SKM-1 treated with dmso at 0.1 percent for 144 hours (cell line): Measurements from ENCODE around the gene LRTM2.

ENCODE experiments used
- DNase-seq: peaks from one replicate; lab custom pipeline; 2025; ENCODE audit not compliant: unreplicated experiment; lab: John Stamatoyannopoulos, UW

The LRTM2 gene

DNA sequence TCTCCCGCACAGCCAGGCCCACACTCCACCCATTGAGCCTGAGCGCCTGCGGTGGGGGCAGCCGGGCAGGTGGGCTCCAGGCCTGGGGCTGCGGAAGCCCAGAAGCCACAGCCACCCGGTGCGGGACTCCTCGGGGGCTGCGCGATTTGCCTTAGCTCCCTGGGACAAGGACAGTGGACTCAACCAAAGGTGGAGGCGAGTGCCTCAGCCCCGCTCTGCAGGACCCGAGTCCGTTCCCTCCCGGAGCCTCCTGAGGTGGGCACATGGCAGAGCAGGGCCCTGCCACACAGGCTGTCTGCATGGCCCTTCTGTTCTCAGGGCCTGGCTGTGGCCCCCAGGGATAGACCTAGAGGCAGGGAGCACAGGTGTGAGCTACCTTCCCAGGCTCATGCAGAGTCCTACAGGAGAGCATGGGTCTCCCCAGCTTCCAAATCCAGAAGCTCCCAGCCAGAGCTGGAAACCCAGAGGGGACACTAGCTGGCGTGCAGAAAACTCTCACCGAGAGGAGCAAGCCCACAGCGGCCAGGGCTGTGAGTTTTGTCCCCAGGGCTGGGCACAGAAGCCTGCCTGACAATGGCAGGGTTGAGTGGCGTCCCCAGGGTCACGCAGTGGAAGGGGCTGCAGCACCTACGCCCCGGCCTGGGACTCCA, 22.2 kb upstream of the LRTM2 start:
- DNase-seq, result no peak

DNA sequence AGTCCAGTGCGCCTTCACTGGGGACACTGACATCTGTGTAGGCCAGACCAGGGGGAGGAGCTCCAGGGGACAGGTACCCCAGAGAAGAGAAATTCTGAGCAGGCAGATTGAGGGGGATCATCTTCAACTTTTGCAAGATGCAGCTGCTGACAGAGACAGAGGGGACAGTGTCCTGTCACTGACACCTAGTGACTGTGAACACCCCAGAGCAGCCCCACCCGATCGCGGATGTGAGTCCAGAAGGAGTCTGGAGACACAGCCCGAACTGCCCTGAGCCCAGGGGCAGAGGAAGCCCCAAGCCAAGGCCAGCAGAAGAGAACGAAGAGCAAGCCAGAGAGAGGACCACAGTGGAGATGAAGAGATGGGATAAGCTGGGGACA, 21.7 kb upstream of the LRTM2 start:
- no peak for DNase-seq

DNA sequence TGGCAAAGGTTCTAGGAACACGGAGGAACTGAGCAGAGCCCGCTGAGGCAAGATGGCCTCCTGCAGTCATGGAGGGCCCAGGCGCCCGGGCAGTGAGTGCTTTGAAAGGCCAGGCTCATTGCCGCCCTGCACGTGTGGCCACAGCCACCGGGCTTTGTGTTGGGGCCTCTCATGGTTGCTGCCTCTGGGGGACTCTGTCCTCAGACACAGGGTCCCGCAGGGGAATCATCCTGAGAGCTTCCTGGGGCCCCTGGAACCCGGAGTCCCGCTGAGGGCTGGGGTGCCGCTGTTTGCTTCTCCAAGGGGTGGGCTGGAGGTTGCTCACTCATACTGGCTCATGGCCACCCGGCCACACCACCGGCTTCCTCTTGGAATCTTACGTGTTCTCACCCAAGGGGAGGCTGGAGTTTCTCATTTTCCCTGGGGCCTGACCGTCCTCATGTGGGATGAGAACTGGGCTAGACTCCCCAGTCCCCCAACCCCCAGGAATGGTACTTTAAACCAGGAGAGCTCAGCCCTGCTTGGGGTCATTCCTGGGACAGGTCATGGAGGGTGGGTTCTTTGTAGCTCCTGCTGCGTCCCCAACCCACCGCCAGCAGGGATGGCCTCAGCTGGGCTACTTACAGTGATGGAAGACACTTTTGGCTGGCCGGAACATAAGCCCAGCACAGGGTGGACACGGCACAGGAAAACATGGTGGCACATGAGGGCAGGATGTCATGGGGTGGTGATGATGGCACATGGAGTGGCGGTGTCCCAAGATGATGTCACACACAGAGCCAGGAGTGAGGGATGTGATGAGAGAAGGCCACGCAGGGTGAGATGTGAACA, 21.1 kb upstream of the LRTM2 start:
- DNase-seq, result no peak

DNA sequence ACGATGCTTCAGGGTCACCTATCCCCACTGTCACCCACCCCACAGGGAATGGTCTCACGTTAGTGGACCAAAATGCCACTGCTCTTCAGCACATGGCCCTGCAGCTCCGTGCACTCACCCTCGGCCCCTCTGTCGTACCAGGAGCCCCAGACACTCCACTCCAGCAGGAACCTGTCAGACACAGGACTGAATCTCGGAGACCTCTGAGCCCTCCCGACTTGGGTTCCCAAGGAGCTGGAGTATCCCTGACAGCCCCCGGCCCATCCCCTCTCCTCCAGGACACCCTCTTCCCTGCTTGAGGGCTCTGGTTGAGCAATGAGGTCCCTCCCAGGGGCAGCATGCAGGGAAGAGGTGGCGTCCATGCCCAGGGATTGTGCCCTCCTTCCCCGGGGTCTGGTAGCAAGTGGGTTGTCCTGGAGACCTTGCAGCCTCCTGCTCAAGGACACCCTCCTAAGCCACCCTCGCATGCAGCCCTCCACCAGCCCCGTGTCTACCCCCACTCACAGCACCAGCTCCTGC, 20.4 kb upstream of the LRTM2 start:
- DNase-seq, result no peak

DNA sequence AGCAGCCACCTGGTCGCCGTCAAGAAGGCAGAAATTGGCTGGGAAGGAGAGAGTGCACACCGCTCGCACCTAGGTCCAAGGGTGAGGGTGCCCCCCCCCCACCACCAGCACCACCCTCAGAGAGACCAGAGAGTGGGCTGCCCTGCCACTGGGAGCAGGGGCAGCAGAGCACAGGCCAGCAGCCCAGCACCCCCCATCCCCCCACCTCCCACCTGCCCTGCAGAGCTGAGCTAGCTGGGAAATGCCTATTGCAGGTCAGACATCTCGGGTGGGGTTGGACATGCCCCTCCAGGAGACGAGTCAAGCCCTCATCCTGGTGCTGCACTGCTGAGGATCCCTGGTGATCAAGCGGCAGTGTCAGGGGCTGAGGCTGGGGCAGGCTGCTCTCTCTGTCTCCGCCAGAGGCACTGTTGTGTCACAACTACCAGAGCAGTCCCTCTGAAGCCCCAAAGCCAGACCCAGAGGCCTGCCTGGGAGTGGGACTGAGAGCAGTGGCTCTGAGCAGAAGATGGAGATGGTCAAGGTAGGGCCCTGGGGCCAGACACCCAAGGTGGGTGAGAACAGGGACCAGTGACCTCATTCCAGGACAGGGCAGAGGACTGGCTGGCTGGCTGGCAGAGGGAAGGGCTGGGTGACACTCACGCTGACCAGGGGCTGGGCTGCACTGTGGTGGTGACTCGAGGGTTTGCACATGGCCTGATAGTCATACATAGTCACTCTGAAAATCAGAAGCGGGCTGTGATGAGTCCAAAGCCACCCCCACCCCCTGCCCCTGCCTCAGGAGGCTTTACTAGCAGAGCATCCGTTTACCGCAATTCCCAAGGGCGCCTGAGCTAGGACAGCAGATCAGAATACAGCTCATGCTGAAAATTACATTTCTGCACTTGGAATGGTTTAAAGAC, 19.7 kb upstream of the LRTM2 start:
- DNase-seq, result no peak

DNA sequence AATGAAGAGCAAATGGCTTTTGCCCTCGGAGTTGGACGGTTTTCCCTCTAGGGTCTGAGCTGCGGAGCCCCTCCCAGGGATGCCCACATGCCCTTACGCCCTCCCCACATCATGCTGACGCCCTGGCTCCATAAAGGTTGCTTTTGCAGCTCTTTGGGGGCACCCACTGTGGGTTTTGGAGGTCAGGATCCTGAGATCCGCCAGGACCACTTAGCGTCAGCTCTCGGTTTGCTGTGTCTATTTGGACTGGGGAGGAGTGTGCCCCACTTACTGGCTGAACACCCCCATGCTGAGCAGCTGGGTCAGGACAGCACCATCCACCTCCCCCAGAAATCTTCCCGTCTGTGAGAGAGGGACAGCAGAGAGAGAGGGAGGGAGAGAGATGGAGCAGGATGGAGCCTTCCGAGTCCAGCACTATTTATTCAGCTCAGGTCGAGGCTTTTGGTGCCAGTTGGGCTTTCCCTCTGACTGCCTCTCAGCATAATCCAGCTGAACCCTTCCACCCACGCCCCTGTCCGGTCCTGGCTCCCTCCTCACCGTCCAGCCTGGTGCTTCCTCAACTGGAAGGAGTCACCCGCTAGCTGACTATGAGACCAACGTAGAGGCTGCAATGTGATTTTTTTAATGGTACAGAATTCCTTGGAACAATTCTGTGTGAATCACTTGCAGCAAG, 18.9 kb upstream of the LRTM2 start:
- DNase-seq, result no peak

DNA sequence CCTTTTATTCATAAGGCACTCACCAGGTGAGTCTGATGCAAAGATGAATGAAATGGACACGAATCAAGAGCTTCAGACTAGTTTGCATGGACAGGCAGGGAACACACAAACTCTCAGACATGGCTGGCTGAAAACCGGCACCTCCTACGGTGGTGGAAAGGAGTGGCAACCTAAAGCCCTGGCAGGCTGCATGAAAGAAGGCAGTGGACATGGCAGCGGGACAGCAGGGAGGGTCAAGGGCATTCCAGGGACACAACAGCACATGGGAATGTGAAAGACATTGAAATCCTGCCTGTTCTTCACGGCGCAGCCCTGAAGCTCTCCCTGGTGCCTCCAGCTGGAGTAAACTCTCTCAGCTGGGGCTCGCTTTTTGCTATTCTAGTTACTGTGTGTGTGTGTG, 16.6 kb upstream of the LRTM2 start:
- no peak for DNase-seq

DNA sequence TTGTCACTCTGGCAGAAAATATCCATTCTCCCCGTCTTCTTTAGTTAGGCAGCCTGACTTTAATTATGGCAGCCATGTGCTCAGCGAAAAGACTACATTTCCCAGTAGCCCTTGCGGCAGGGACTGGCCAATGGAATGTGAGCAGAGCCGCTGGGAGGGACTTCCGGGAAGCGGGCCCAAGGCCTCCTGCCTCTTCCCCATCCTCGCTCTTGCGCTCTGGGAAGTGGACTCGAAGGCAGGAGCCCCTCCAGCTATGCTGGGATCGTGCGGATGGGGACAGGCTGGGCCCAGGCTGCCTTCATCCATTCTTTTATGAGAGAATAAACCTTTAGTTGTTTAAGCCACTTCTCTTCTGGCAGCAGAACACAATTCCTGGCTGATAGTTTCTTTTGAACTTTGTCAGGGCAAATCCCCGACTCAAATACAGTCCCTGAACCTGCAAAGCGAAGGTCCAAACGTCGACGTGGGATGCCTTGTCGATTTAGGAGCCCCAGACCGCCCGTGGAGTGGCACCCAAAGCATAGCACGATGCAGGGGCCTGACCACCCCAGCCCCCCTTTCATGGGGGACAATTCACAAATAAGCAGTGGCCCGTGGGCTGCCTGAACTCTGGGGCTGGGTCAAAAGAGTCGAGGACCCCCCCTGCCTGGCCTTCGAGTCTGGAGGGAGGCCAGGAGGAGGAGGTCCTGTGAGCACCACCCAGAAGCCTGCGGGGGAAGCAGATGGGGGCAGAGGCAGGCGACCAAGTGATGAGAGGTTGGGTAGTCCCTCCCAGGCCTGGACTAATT, 15.6 kb upstream of the LRTM2 start:
- DNase-seq, result peak; percentile 58

DNA sequence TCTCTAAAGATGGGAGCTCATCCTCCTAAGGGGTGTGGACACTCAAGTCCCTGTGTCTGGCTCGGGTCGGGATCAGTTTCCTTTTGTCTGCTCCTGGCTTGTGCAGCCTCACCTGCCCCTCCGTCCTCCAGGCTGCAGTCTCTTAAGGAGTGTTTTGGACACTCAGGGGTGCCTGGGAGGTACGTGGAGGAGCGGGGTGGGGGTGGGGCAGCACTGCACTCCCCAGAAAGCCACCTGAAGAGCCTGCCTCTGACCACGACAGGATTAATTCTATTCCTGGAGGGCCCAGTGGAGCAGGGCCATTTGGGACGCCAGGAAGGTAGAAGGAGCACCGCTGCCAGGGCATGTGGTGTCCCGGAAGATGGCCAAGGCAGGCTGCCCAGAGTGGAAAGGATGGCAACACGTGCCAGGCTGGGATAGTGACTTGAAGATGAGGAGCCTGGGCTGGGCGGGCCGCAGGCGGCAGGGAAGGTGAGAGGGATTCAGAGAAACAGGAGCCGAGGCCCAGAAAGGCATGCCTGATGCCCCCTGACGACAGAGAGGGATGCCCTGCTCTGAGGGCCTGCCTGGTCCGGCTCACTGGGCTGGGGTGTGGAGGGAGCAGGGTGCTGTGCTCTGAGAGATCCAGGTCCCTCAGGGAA, 14.8 kb upstream of the LRTM2 start:
- no peak for DNase-seq

DNA sequence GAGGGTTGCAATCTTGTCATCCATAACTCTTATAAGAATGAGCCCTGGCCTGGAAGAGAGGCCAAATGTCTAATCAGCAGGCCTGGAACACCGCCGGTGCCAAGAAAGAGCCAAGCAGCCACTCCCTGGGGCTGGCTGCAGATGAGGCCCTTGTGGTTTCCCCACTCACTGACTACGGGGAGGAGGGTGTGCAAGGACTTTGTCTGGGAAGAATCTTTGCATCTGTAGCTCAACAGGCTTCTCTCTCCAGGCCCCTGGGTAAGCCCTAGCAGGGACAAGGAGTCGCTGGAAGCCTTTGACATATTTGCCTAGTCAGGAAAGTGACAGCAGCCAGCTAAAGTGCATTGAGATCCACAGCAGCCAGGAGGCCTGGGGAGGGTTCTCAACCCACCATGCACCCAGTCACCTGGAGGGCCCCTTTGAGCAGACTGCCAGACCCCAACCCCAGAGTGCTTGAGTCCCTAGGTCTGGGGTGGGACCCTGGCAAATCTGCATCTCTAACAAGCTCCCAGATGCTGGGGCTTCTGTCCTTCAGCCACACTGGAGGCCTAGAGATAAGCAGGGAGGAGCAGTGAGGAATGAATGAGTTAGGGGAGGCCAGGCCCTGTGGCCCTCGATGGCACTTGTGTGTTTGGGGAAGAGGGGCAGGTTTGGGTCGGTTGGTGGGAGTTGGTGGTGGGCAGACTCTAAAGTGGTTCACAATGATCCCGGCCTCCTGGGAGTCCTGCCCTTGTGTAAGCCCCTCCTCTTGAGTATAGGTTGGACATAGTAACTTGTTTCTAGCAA, 13.9 kb upstream of the LRTM2 start:
- no peak for DNase-seq

DNA sequence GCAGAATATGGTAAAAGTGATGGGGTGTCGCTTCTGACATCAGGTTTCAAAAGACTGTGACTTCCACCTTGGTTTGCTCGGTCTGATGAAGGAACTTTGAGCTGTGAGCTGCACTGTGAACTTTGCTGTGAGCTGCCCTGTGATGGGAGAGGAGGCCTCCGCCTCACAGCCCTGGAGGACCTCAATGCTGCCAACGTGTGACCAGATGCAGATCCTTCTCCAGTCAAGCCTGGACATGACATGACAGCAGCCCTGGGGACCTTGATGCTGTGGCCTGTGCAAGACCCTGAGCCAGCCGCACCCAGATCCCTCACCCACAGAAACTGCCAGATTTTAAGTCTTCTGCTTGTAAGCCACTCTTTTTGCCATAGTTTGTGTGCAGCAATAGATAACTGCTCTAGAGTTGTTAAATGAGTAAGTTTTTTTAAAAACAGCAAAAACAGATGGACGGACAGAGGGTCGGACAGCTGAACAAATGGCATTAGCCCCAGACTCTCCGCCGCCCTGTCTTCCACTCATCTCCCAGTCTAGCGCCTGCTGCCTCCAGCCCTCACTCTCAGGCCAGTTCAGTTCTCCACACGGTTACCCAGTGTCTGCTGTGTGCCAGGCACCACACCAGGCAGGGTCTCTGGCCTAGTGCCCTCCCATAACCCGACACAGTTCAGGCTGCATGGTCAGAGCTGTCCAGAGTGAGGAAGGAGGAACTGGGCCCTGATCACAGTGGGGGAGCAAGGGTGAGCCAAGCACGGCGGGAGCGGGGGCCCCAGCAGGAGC, 13.1 kb upstream of the LRTM2 start:
- no peak for DNase-seq

DNA sequence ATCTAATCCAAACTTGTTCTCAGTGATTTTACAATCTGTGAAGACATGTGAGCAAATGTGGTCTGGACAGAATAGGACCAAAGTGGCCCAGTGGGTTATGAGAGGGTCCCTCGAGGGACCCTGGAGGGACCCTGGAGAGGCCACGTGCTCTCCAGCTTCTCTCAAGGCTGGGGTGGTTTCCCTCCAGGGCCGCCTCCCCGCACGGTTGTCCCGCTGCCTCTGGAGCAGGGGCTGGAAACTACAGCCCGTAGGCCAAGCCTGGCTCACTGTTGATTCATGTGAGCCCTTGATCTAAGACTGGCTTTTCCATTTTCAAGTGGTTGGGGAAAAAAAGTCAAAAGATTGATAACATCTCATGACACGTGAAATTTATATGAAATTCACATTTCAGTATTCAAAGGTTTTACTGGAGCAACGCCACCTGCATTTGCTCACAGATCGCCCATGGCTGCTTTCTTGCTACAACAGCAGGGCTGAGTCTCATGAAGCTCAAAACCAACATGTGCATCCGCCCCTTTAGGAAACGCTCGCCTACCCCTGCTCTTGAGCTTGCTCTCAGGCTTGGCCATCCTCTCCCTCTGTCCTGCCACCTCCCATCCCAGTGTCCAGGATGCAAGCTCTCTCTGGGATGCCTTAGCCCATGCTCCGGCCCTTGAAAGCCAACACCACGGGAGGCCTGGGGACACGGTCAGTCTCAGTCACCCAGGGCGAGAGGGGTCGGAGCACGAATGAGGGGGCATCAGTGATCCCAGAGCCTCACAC, 12.1 kb upstream of the LRTM2 start:
- DNase-seq, result no peak

DNA sequence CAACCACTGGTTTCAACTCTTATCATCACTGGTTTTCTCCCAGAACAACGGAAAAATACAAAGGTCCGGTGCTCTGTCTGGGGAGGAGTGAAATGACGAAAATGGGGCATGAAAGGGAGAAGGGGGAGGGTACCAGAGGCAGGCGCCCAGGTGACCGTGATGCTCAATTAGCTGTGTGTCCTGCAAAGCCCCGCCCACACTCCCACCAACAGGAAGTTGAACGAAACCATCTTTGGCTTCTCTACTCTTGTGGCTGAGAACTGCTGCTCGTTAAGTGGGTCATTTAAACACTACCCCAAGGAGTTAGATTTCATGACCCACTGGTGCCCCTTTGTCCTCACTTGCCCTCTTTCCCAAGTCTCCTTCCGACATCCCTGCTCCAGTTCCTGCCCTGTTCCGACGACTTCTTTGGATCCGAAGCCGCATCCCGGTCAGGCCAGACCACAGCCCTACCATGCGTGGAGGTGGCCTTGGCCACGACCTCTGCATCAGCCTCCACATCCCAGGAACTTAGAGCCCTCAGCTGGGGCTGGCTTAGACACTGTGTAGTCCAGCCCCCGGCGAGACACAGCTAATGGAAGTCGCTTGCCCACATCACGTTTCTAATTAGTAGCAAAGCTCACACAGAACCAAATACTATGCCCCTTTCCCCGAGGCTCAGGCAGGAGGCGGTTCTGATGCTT, 11.4 kb upstream of the LRTM2 start:
- DNase-seq, result no peak

DNA sequence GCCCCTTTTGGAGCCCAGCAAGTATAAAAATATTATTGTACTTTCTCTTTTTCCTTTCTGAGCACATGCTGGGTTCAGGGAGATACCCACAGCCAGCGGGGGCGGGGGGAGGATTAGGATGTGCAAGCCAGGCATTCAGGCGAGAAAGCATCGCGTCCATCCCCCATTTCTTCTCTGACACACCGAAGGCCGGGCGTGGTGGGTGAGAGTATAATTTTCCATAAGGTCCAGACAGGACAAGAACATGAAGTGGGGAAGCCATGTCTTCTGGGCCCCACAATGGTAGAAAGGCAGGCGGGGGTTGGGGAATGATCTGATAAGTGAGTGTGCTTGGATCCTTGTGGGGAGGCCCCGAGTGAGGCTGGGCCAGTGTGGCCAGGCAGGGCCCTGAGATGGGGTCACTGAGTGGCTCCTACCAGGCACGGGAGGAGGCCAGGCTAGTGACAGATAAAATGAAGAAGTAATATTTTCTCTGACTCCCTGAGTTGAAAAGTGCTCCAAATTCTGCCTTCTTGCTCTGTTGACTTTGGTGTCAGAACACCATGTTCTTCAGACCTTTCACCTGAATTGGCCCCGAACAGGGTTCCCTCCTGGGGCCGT, 10.7 kb upstream of the LRTM2 start:
- DNase-seq, result no peak

DNA sequence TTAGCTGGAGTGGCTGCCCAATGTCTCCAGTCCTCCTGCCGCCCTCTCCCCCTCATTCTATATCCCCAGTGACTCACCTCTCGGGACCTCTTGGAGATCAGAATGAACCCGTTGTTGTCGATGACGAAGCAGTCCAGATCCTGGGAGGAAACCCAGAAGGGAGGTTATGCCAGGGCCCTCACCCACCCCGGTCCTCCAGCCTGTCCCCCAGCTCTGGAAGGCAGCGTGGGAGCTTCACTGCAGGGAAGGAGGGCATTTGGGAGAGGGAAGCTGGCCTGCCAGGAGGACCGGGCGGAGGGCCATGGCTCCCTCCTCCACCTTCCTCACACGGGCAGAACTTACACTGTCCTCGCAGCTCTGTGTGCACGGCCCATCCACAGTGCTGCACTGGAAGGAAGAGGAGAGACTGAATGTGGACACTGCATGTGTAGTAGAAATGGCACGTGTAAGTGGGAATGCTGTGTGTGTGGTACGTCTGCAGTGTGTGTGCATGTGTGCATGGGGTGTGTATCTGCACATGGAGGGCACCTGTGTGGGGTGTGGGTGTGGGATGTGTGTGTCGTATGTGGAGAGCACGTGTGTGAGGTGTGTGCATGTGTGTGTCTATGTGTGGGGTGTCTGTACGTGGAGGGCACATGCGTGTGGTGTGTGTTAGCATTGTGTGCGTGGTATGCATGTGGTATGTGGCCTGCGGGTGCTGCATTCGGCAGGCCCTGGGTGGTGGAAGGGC, 10.0 kb upstream of the LRTM2 start:
- no peak for DNase-seq

DNA sequence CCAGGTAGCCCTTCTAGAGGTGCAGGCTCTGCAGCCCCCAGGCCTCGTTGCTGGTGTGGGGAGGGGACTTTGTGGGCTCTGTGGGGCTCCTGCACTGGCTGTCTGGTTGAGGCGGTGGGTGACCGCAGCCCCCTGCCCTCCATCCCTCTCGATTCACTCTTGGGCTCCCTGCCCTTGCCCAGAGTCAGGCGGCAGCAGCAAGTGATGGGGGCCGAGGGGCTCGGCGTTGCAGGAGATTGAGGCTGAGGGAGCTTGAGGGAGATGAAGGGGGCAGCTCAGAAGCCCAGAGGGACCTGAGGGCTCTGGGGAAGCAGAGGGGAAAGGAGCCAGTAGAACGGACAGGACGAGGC, 9.5 kb upstream of the LRTM2 start:
- DNase-seq, result no peak
